GM23248 (cell line): ENCODE measurements around the gene PDGFD. TPM values are rescaled to one million over a fixed set of nuclear protein-coding genes. Genes with fewer than 3 reads are reported as not detected.

Experiments used
- DNase-seq: peaks from one replicate; pipeline ENCODE4 v3.0.0-alpha.2; 2015
- H2AFZ ChIP-seq: fragments of 200-600 bp; sonication (generic); 2 replicates; pipeline ENCODE4 v1.6.1; 2016; ENCODE audit warnings: antibody characterized with exemption
- H3F3A ChIP-seq: fragments of 200-600 bp; sonication (generic); 2 replicates; pipeline ENCODE4 v1.6.1; 2016; ENCODE audit warnings: mild to moderate bottlenecking, antibody characterized with exemption, mixed run types; ENCODE audit not compliant: insufficient read depth
- H3K27ac ChIP-seq: fragments of 200-600 bp; sonication (generic); 2 replicates; pipeline ENCODE4 v1.5.1; 2016; ENCODE audit warnings: mild to moderate bottlenecking
- H3K27me3 ChIP-seq: fragments of 200-600 bp; sonication (generic); replicated peaks from 2 replicates; pipeline ENCODE4 v1.6.1; 2016; ENCODE audit warnings: mild to moderate bottlenecking; ENCODE audit not compliant: insufficient read depth
- H3K36me3 ChIP-seq: fragments of 200-600 bp; sonication (generic); 2 replicates; pipeline ENCODE4 v1.6.1; 2016; ENCODE audit warnings: low read depth, mild to moderate bottlenecking
- H3K4me1 ChIP-seq: fragments of 200-600 bp; sonication (generic); 2 replicates; pipeline ENCODE4 v1.6.1; 2016; ENCODE audit warnings: mild to moderate bottlenecking; ENCODE audit not compliant: insufficient read depth
- H3K4me2 ChIP-seq: fragments of 200-600 bp; sonication (generic); one replicate; pipeline ENCODE4 v1.6.1; 2016; ENCODE audit warnings: mild to moderate bottlenecking; ENCODE audit not compliant: unreplicated experiment
- H3K4me3 ChIP-seq: fragments of 200-600 bp; sonication (generic); 2 replicates; pipeline ENCODE4 v1.5.1; 2016; ENCODE audit warnings: mild to moderate bottlenecking
- H3K79me2 ChIP-seq: fragments of 200-600 bp; sonication (generic); 2 replicates; pipeline ENCODE4 v1.6.1; 2016; ENCODE audit warnings: mild to moderate bottlenecking; ENCODE audit not compliant: insufficient read depth
- H3K9ac ChIP-seq: fragments of 200-600 bp; sonication (generic); 2 replicates; pipeline ENCODE4 v1.6.1; 2016; ENCODE audit warnings: mild to moderate bottlenecking
- H3K9me2 ChIP-seq: fragments of 200-600 bp; sonication (generic); 2 replicates; pipeline ENCODE4 v1.6.1; 2016; ENCODE audit warnings: mixed run types, mild to moderate bottlenecking, moderate library complexity; ENCODE audit not compliant: insufficient read depth
- H3K9me3 ChIP-seq: fragments of 200-600 bp; sonication (generic); one replicate; pipeline ENCODE4 v1.6.1; 2017; ENCODE audit warnings: low read depth
- H4K20me1 ChIP-seq: fragments of 200-600 bp; sonication (generic); 2 replicates; pipeline ENCODE4 v1.6.0; 2016; ENCODE audit not compliant: insufficient read depth
- EZH2 ChIP-seq: fragments of 200-600 bp; sonication (generic); IDR thresholded peaks from 2 replicates; pipeline ENCODE4 v1.6.1; 2018; ENCODE audit warnings: antibody characterized with exemption, mild to moderate bottlenecking; ENCODE audit not compliant: insufficient read depth, poor library complexity, severe bottlenecking
- EZH2phosphoT487 ChIP-seq: fragments of 200-600 bp; sonication (generic); IDR thresholded peaks from 2 replicates; pipeline ENCODE4 v1.6.1; 2018; ENCODE audit warnings: antibody characterized with exemption, moderate library complexity, mild to moderate bottlenecking, low read depth; ENCODE audit not compliant: insufficient read depth
- WGBS, 2 experiments: methylation state at CpG; one replicate each; pipeline ENCODE4 v1.1.6; 2015 to 2017; ENCODE audit warnings: low lambda C conversion rate in 2 of 2, low coverage in 1 of 2; ENCODE audit errors: missing lambda C conversion rate in 2 of 2; 5-methylcytosine and 5-hydroxymethylcytosine counted together
- in situ Hi-C: fragments of 300-500 bp; cut with MboI; formaldehyde crosslinking; loops from 2 replicates; pipeline ENCODE4 v1.15.0; 2020
- polyA plus RNA-seq: library from polyadenylated mRNA; unstranded; fragments of >200 nt; fragmentation: Nextera tagmentation; extraction: Ambion mirVana; gene quantifications from 2 replicates; pipeline ENCODE4 v1.2.1, GENCODE V29; 2016
- total RNA-seq: library from RNA; depleted of rRNA; stranded (reverse); fragments of >200 nt; shearing (Covaris generic); gene quantifications from 2 replicates; pipeline ENCODE4 v1.2.3, GENCODE V29; 2014

PDGFD gene
- total and polyA plus RNA-seq, 2 experiments from 2014 or later, result 0.81 to 1.3 TPM

DNA sequence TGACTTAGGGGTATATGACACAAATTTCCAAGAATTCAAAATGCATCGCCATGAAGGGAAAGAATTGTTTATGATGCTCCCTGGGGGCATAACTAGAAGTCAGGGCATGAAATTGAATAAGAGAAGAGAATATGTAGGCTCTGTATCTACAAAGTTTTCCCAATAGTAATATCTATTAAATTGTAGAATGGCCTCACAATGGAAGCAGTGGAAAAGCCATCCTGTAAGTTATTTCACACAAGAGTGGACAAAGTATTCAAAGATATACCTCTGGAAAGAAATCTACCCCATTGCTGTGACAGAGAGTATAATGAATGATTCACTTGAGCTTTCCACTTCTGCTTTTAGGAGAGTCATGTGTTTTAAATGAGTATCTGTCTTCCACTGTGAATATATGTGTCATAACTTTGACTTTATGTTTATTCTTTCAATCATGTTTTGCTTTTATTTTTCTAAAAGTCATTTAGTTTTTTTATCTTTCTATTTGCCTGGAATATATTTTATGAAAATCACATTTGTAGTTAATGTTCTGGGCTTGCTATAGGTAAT is 193.2 kb downstream of the PDGFD start:
- H3K4me1 ChIP-seq, result no peaks in the 10 kb centered on the region
- no peaks in the 10 kb centered on the region for H3K27me3 ChIP-seq
- no peak overlapping the region for H3K27ac ChIP-seq
- H4K20me1 ChIP-seq, result no peaks in the 10 kb centered on the region
- TF ChIP-seq EZH2 (no peak), EZH2phosphoT487 (no peak)
- no peaks in the 10 kb centered on the region for H3F3A ChIP-seq
- no peak overlapping the region for H3K4me2 ChIP-seq
- no peaks in the 10 kb centered on the region for H3K79me2 ChIP-seq
- no peak for DNase-seq
- no peak overlapping the region for H2AFZ ChIP-seq
- no peak overlapping the region for H3K4me3 ChIP-seq
- 93 to 100% methylated on average over 1 of the region's 1 CpG for WGBS, 2 experiments
- no peak overlapping the region for H3K9ac ChIP-seq
- H3K9me2 ChIP-seq, result no peaks in the 10 kb centered on the region
- in situ Hi-C loops, result no loop called here
- H3K9me3 ChIP-seq, result no peaks in the 10 kb centered on the region
- no peaks in the 10 kb centered on the region for H3K36me3 ChIP-seq

GRCh38 chr11:103968685-103969084 is 195.3 kb downstream of the PDGFD start:
- no peak overlapping the region for H3K27ac ChIP-seq
- no peaks in the 10 kb centered on the region for H3K9me3 ChIP-seq
- WGBS, 2 experiments, result 70 to 78% methylated on average over 3 of the region's 3 CpGs

DNA sequence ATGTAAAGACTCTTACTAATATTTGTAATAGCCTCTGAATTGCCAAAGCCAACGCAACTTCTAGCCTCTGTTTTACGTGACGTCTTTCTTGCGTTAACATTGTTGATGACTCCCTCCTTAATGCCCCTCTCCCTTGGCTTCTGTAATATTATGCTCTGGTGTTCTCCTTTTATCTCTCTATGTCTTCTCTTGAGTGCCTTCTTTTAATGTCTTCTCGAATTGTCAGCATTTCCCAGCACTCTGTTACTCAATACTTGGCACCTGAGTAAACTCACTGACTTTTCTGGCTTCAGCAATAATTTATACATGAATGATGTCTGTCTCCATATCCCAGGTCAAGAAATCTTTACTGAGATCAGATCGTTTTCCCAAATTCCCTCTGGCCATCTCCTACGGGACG is 196.0 kb downstream of the PDGFD start:
- no peak for DNase-seq
- H3F3A ChIP-seq, result no peaks in the 10 kb centered on the region
- H3K36me3 ChIP-seq, result no peaks in the 10 kb centered on the region
- H3K9ac ChIP-seq, result no peak overlapping the region
- H3K9me2 ChIP-seq, result no peaks in the 10 kb centered on the region
- no peaks in the 10 kb centered on the region for H3K4me1 ChIP-seq
- H2AFZ ChIP-seq, result no peak overlapping the region
- H3K79me2 ChIP-seq, result no peaks in the 10 kb centered on the region
- no peak overlapping the region for H3K27ac ChIP-seq
- TF ChIP-seq EZH2phosphoT487 (no peak), EZH2 (no peak)
- WGBS, 2 experiments, result 67 to 70% methylated on average over 8 of the region's 8 CpGs
- no peaks in the 10 kb centered on the region for H4K20me1 ChIP-seq
- no peak overlapping the region for H3K4me3 ChIP-seq
- no peaks in the 10 kb centered on the region for H3K9me3 ChIP-seq
- no peaks in the 10 kb centered on the region for H3K27me3 ChIP-seq
- H3K4me2 ChIP-seq, result no peak overlapping the region
- in situ Hi-C loops, result no loop called here

More at GRCh38 chr11:103968685-103969084, 195.3 kb downstream of the PDGFD start:
- no peak overlapping the region for H3K4me3 ChIP-seq
- H3K79me2 ChIP-seq, result no peaks in the 10 kb centered on the region
- no peak overlapping the region for H2AFZ ChIP-seq
- H4K20me1 ChIP-seq, result no peaks in the 10 kb centered on the region
- in situ Hi-C loops, result no loop called here
- H3K27me3 ChIP-seq, result no peaks in the 10 kb centered on the region
- TF ChIP-seq EZH2 (no peak), EZH2phosphoT487 (no peak)
- H3F3A ChIP-seq, result no peaks in the 10 kb centered on the region
- H3K36me3 ChIP-seq, result no peaks in the 10 kb centered on the region
- no peaks in the 10 kb centered on the region for H3K9me2 ChIP-seq
- H3K4me2 ChIP-seq, result no peak overlapping the region
- H3K9ac ChIP-seq, result no peak overlapping the region
- H3K4me1 ChIP-seq, result no peaks in the 10 kb centered on the region
- no peak for DNase-seq

DNA sequence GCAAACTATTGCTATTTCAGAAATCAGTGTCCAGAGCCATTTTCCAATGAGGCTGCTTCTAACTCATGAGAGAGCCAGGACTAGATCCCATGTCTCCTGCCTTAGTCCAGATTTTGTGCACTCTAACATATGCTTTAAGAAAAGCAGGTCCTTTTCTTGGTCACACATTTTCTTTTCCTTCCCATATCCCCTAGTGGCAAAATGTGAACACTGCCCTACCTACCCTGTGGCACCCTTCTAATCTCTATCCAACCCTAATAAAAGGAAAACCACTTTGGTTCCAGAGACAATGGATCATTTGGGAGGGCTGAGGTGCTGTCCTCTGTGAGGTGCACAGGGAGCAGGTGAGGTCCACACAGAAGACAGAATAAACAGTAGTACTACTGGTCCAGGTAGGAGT is 199.6 kb downstream of the PDGFD start:
- peaks cover 15% of the 10 kb centered on the region; the same call in 1 of the 2 replicates for H3F3A ChIP-seq
- H3K36me3 ChIP-seq, result no peaks in the 10 kb centered on the region
- in situ Hi-C loops, result no loop called here
- no peaks in the 10 kb centered on the region for H4K20me1 ChIP-seq
- no peak for DNase-seq
- H3K9me2 ChIP-seq, result no peaks in the 10 kb centered on the region
- no peak overlapping the region for H3K27ac ChIP-seq
- H3K9me3 ChIP-seq, result no peaks in the 10 kb centered on the region
- H3K4me1 ChIP-seq, result peaks cover 26% of the 10 kb centered on the region
- no peak overlapping the region for H3K9ac ChIP-seq
- H2AFZ ChIP-seq, result no peak overlapping the region
- no peaks in the 10 kb centered on the region for H3K27me3 ChIP-seq
- no peak for TF ChIP-seq EZH2phosphoT487
- TF ChIP-seq EZH2, result no peak
- H3K79me2 ChIP-seq, result no peaks in the 10 kb centered on the region
- no peak overlapping the region for H3K4me2 ChIP-seq
- H3K4me3 ChIP-seq, result no peak overlapping the region

DNA sequence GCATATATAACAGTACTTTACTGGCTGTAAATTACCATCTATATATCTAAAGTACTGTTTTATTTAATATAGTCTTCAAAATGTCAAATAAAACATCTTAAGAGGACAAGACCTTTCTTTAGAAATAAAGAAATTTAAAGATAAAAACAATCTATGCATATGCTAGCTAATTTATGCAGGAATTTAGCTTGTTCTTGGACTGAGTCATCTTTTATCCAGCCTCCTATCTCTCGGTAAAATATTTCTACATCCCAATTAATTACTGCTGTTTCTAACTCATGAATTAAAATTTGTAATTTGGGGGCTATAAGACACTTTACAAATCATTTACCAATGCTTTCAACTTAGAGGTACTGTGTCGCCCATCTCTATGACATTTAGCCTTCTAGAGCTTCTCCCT is 200.3 kb downstream of the PDGFD start:
- Histone ChIP-seq H3K4me2 (no peak overlapping the region), H3K79me2 (no peaks in the 10 kb centered on the region), H3K4me1 (peaks cover 30% of the 10 kb centered on the region), H3K9me3 (no peaks in the 10 kb centered on the region), H3F3A (peaks cover 18% of the 10 kb centered on the region; the same call in 1 of the 2 replicates), H3K9ac (no peak overlapping the region), H3K4me3 (no peak overlapping the region), H3K9me2 (no peaks in the 10 kb centered on the region), H2AFZ (no peak overlapping the region), H3K36me3 (no peaks in the 10 kb centered on the region), H4K20me1 (no peaks in the 10 kb centered on the region), H3K27ac (no peak overlapping the region), H3K27me3 (no peaks in the 10 kb centered on the region)
- 75 to 77% methylated on average over 2 of the region's 2 CpGs for WGBS, 2 experiments
- no peak for TF ChIP-seq EZH2phosphoT487
- TF ChIP-seq EZH2, result no peak
- in situ Hi-C loops, result no loop called here
- DNase-seq, result no peak
